Mesendoderm (in vitro differentiated cells): ENCODE results near the gene RNASEH2C.
"Not testable (repeated sequence)": the region's sequence is repeated elsewhere in the genome, so short reads cannot be mapped to it uniquely, and the experiment has no call there.

ENCODE experiments used
- DNase-seq: peaks from one replicate; pipeline ENCODE4 v3.0.0; 2013
- H2AK5ac ChIP-seq: 2 replicates; pipeline ENCODE4 v1.6.1; 2013; ENCODE audit warnings: low read length, inconsistent platforms
- H2BK120ac ChIP-seq: 2 replicates; pipeline ENCODE4 v1.6.1; 2013; ENCODE audit warnings: low read depth, mild to moderate bottlenecking, low read length, moderate library complexity, mixed read lengths
- H2BK15ac ChIP-seq: replicated peaks from 2 replicates; pipeline ENCODE4 v1.6.1; 2013; ENCODE audit warnings: low read depth, mild to moderate bottlenecking, moderate library complexity
- H2BK5ac ChIP-seq: 2 replicates; pipeline ENCODE4 v1.6.1; 2013; ENCODE audit warnings: low read length, inconsistent platforms
- H3K18ac ChIP-seq: 2 replicates; pipeline ENCODE4 v1.6.1; 2013; ENCODE audit warnings: mild to moderate bottlenecking, low read length, mixed read lengths
- H3K23ac ChIP-seq: one replicate; pipeline ENCODE4 v1.6.1; 2013; ENCODE audit warnings: low read length
- H3K27ac ChIP-seq: 2 replicates; pipeline ENCODE4 v1.5.1; 2013; ENCODE audit warnings: low read depth, mild to moderate bottlenecking, inconsistent platforms, low read length, moderate library complexity
- H3K27me3 ChIP-seq: 2 replicates; pipeline ENCODE4 v1.6.1; 2013; ENCODE audit warnings: low read length, control low read depth, mild to moderate bottlenecking, inconsistent platforms; ENCODE audit not compliant: insufficient read depth, poor library complexity
- H3K36me3 ChIP-seq: 2 replicates; pipeline ENCODE4 v1.6.1; 2013; ENCODE audit warnings: low read length, inconsistent platforms; ENCODE audit not compliant: control insufficient read depth, insufficient read depth
- H3K4ac ChIP-seq: one replicate; pipeline ENCODE4 v1.6.1; 2013; ENCODE audit warnings: low read depth, mild to moderate bottlenecking, low read length, moderate library complexity
- H3K4me1 ChIP-seq: 2 replicates; pipeline ENCODE4 v1.6.1; 2013; ENCODE audit warnings: low read depth, low read length, inconsistent platforms; ENCODE audit not compliant: control insufficient read depth
- H3K4me2 ChIP-seq: 2 replicates; pipeline ENCODE4 v1.6.1; 2013; ENCODE audit warnings: low read length
- H3K4me3 ChIP-seq: 2 replicates; pipeline ENCODE4 v1.5.1; 2013; ENCODE audit warnings: mild to moderate bottlenecking, low read length
- H3K56ac ChIP-seq: one replicate; pipeline ENCODE4 v1.6.1; 2013; ENCODE audit warnings: low read length
- H3K79me1 ChIP-seq: 2 replicates; pipeline ENCODE4 v1.6.1; 2013; ENCODE audit warnings: low read length, inconsistent platforms
- H3K79me2 ChIP-seq: 2 replicates; pipeline ENCODE4 v1.6.1; 2013; ENCODE audit warnings: mild to moderate bottlenecking, low read length; ENCODE audit not compliant: control insufficient read depth, insufficient read depth
- H3K9ac ChIP-seq: 2 replicates; pipeline ENCODE4 v1.6.1; 2013; ENCODE audit warnings: low read length, inconsistent platforms
- H4K5ac ChIP-seq: one replicate; pipeline ENCODE4 v1.6.1; 2013; ENCODE audit warnings: low read length
- H4K8ac ChIP-seq: one replicate; pipeline ENCODE4 v1.6.1; 2013; ENCODE audit warnings: low read depth, mild to moderate bottlenecking, control low read depth, low read length, moderate library complexity
- WGBS: extraction: QIAGEN DNeasy Blood & Tissue Kit; methylation state at CpG from one replicate; pipeline ENCODE4 v1.1.7; 2013; ENCODE audit warnings: low lambda C conversion rate, missing lambda C conversion rate; ENCODE audit not compliant: insufficient coverage; ENCODE audit errors: extremely low coverage; 5-methylcytosine and 5-hydroxymethylcytosine counted together

RNASEH2C gene

DNA sequence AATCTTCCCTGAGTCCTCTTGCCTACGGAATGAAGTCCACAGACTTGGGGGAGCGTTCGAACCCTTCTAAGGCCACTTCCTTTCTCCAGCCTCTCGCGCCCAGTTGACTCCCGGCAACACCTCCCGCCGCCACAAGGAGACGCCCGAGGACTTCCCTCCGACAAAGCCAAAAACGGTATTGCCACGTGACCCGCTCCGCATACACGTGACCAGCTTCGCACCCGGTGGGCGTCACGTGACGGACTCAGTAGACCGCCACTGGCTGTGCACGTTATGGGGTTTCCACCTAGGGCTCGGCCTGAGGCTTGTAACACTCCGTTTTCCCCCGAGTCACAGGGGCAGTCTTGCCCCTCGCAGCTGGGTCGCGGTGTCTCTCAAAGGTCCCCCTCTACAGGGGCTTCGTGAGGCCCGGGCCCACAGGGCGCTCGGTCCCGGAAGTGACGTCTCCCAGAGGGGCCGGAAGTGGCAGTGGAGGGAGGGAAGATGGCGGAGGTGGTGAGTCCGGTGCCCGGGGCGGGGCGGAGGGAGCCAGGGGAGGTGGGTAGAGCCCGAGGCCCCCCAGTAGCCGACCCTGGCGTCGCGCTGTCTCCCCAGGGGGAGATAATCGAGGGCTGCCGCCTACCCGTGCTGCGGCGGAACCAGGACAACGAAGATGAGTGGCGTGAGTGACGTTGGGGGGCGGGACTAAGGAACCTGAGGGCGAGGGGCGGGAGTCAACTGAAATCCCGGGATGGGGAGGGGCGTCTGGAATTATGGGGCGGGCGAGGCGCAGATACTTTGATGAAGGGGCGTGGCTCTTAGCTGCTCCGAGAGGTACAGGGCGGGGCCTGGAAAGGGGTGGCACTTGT lies 8.6 kb downstream of the RNASEH2C start, which contains the start of gene KAT5:
TSS of gene KAT5 (plus strand) at position 468 of the 848 bp plus-strand sequence. CDS start at position 484, 16 bp downstream.
- Histone ChIP-seq H3K4ac (peak within 1 kb of the TSS; percentile 79), H3K18ac (peak within 1 kb of the TSS; percentile 78), H3K23ac (peak within 1 kb of the TSS; percentile 97), H3K9ac (peak within 1 kb of the TSS; percentile 94), H3K56ac (peak within 1 kb of the TSS; percentile 100), H4K8ac (no peak within 1 kb of the TSS), H3K27ac (peak within 1 kb of the TSS; percentile 88), H2BK120ac (no peak within 1 kb of the TSS), H2BK15ac (no peak within 1 kb of the TSS), H4K5ac (peak within 1 kb of the TSS; percentile 95), H3K4me3 (peak within 1 kb of the TSS; percentile 85), H3K4me1 (no peaks in the 10 kb centered on the region), H2BK5ac (peak within 1 kb of the TSS; percentile 93), H2AK5ac (no peak within 1 kb of the TSS), H3K4me2 (peak within 1 kb of the TSS; percentile 93), H3K36me3 (peaks cover 9% of the 10 kb centered on the region), H3K27me3 (no peaks in the 10 kb centered on the region), H3K79me1 (peaks cover 6% of the 10 kb centered on the region), H3K79me2 (no peaks in the 10 kb centered on the region)
- peak; percentile 99 for DNase-seq
- WGBS = no CpG with 5 or more reads among the region's 65 CpGs

DNA sequence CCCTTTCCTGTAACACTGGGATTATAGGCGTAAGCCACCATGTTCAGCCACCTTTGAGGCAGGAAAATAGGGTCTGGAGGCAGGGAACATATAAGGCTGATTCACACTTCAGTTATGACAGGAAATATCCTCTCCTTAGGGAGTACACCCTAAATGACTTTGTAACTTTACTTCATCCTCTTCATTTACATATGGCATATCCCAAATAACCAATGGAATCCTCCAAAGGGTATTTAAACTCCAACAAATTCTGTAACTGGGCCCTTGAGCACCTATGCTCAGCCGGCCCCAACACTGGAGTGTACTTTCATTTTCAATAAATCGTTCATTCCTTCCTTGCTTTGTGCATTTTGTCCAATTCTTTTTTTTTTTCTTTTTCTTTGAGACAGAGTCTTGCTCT lies 10.2 kb downstream of the RNASEH2C start:
- no peak overlapping the region for H3K4me3 ChIP-seq
- H2BK5ac ChIP-seq = no peak overlapping the region
- no peak for DNase-seq
- no peak overlapping the region for H3K56ac ChIP-seq
- H3K4me1 ChIP-seq = no peaks in the 10 kb centered on the region
- no peak overlapping the region for H3K4ac ChIP-seq
- H2BK120ac ChIP-seq = no peak overlapping the region
- no peaks in the 10 kb centered on the region for H3K27me3 ChIP-seq
- no peaks in the 10 kb centered on the region for H3K79me2 ChIP-seq
- no peak overlapping the region for H2BK15ac ChIP-seq
- peaks cover 6% of the 10 kb centered on the region for H3K79me1 ChIP-seq
- no peak overlapping the region for H3K23ac ChIP-seq
- peaks cover 2% of the 10 kb centered on the region for H3K36me3 ChIP-seq
- H3K9ac ChIP-seq = no peak overlapping the region
- H2AK5ac ChIP-seq = no peak overlapping the region
- WGBS = no CpG with 5 or more reads among the region's 3 CpGs
- no peak overlapping the region for H4K8ac ChIP-seq
- H3K27ac ChIP-seq = no peak overlapping the region
- no peak overlapping the region for H3K4me2 ChIP-seq
- H3K18ac ChIP-seq = no peak overlapping the region
- no peak overlapping the region for H4K5ac ChIP-seq

DNA sequence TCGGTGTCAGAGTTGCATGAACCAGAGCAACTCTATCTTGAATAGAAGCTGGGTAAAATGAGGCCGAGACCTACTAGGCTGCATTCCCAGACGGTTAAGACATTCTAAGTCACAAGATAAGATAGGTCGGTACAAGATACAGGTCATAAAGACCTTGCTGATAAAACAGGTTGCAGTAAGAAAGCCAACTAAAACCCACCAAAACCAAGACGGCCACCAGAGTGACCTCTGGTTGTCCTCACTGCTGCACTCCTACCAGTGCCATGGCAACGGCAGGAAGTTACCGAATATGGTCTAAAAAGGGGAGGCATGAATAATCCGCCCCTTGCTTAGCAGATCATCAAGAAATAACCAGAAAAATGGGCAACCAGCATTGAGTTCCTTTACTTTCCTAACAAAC lies 10.9 kb downstream of the RNASEH2C start:
- no peak overlapping the region for H3K27ac ChIP-seq

DNA sequence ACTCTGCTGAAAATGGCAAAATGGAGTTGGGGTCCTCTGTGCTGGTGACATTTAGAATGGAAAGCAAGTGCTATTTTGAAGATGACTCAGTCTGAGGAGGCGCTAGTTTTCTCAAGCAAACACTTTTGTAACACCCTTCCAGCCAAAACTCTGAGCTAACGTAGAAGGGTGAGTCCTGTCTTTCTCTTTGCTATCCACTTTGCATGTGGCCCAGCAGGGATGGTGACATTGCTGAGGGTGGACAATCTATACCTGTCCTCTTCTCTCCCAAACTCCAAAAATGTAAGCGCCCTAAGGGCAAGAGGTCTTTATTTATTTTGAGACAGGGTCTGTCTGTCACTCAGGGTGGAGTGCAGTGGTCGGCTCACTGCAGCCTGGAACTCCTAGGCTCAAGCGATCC lies 12.1 kb downstream of the RNASEH2C start:
- Histone ChIP-seq H2BK120ac (no peak overlapping the region), H3K27ac (no peak overlapping the region), H3K79me2 (no peaks in the 10 kb centered on the region), H3K23ac (no peak overlapping the region), H4K8ac (no peak overlapping the region), H3K9ac (no peak overlapping the region), H3K56ac (no peak overlapping the region), H2BK15ac (no peak overlapping the region), H2BK5ac (no peak overlapping the region), H3K36me3 (no peaks in the 10 kb centered on the region), H2AK5ac (no peak overlapping the region), H3K27me3 (no peaks in the 10 kb centered on the region), H3K4me2 (no peak overlapping the region), H3K4ac (no peak overlapping the region), H3K4me3 (no peak overlapping the region), H4K5ac (no peak overlapping the region), H3K4me1 (no peaks in the 10 kb centered on the region), H3K79me1 (peaks cover 6% of the 10 kb centered on the region), H3K18ac (no peak overlapping the region)
- no peak for DNase-seq
- WGBS = no CpG with 5 or more reads among the region's 5 CpGs

More for the DNA sequence above, 10.9 kb downstream of the RNASEH2C start:
- H3K4ac ChIP-seq = no peak overlapping the region
- H3K4me2 ChIP-seq = no peak overlapping the region
- H4K5ac ChIP-seq = no peak overlapping the region
- H3K79me1 ChIP-seq = peaks cover 6% of the 10 kb centered on the region
- no peak overlapping the region for H2AK5ac ChIP-seq
- no peak overlapping the region for H4K8ac ChIP-seq
- no peak overlapping the region for H3K18ac ChIP-seq
- H3K56ac ChIP-seq = no peak overlapping the region
- H3K4me3 ChIP-seq = no peak overlapping the region
- H3K4me1 ChIP-seq = no peaks in the 10 kb centered on the region
- H3K9ac ChIP-seq = no peak overlapping the region
- H3K79me2 ChIP-seq = no peaks in the 10 kb centered on the region
- no peak overlapping the region for H2BK5ac ChIP-seq
- DNase-seq = peak; percentile 75
- no peak overlapping the region for H2BK15ac ChIP-seq
- H3K23ac ChIP-seq = no peak overlapping the region
- H3K36me3 ChIP-seq = peaks cover 2% of the 10 kb centered on the region
- no peaks in the 10 kb centered on the region for H3K27me3 ChIP-seq
- no peak overlapping the region for H2BK120ac ChIP-seq
- no CpG with 5 or more reads among the region's 8 CpGs for WGBS

GRCh38 chr11:65707002-65707401 lies 13.6 kb downstream of the RNASEH2C start:
- not testable (repeated sequence) for H3K4me1 ChIP-seq, H3K27me3 ChIP-seq, H4K5ac ChIP-seq, H2BK120ac ChIP-seq, DNase-seq, H2AK5ac ChIP-seq, H3K36me3 ChIP-seq, H3K4me2 ChIP-seq, H3K18ac ChIP-seq, H3K79me1 ChIP-seq, H2BK5ac ChIP-seq, H3K27ac ChIP-seq, H3K4me3 ChIP-seq, H3K4ac ChIP-seq, H3K79me2 ChIP-seq, H2BK15ac ChIP-seq, H3K56ac ChIP-seq, H4K8ac ChIP-seq, H3K9ac ChIP-seq, H3K23ac ChIP-seq
- WGBS = no CpG with 5 or more reads among the region's 12 CpGs
